DND-41 (cell line): ENCODE results near the gene SAP30L.

Source experiments
- CTCF ChIP-seq: IDR thresholded peaks from 2 replicates; pipeline ENCODE4 v1.5.1; 2012; ENCODE audit warnings: borderline replicate concordance, low read length, moderate library complexity, mild to moderate bottlenecking; ENCODE audit not compliant: poor library complexity, severe bottlenecking; ENCODE audit errors: extremely low read depth
- EZH2 ChIP-seq: IDR thresholded peaks from 3 replicates; pipeline ENCODE4 v1.6.1; 2012; ENCODE audit warnings: borderline replicate concordance, low read depth, mild to moderate bottlenecking, moderate library complexity, low read length, inconsistent platforms; ENCODE audit not compliant: severe bottlenecking

GRCh38 chr5:154481584-154482381 is 36.0 kb downstream of the SAP30L start:
- TF ChIP-seq CTCF (no peak), EZH2 (no peak)
